SW 1271 (cell line): ENCODE results near the gene ADAMTS14.

Source experiments
- DNase-seq, 2 experiments: peaks; one replicate each; lab custom pipeline; 2025; lab: John Stamatoyannopoulos, UW

Gene ADAMTS14

DNA sequence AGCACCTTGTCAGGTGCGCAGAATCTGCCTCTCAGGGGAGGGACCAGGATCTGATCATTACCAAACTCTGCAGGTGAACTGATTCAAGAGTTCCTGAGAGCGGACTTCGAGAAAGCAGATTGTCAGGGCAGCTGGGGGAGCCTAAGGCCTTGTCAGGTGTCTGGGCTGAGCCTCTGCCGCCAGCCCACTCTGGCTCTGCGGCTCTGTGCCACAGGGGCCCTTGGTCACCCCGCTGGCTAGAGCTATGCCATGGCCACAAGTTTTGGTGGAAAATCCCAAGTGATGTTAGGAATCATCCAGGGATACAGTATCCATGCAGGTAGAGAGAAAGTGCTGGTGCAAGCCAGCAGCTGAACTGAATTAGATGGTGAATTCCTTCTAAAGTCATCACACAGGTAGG lies 4.2 kb downstream of the ADAMTS14 start:
- DNase-seq = no peak

GRCh38 chr10:70677016-70677415 lies 4.7 kb downstream of the ADAMTS14 start:
- DNase-seq = no peak

- DNase-seq = no peak
Observed at GRCh38 chr10:70677620-70678249, 5.4 kb downstream of the ADAMTS14 start.

DNA sequence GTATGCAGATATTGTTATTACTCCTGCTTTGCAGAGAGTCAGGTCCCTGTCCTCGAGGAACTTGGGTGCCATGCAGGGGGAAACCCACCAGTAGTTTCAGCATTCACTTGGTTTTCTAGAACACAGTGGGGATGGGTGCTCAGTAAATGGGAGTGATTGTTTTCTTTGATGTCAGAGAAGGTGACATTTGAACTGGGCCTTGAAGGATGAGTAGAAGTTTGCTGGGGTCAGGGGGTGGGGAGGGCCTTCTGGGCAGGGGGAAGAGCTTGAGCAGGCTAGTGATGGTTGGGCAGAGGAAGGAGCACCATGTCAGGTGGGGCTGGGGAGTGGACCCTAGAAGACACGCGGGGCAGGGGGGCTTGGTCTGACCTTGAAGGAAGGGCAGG lies 5.9 kb downstream of the ADAMTS14 start:
- no peak for DNase-seq

GRCh38 chr10:70678757-70679489 lies 6.6 kb downstream of the ADAMTS14 start:
- no peak for DNase-seq

GRCh38 chr10:70679498-70679897 lies 7.2 kb downstream of the ADAMTS14 start:
- no peak for DNase-seq

DNA sequence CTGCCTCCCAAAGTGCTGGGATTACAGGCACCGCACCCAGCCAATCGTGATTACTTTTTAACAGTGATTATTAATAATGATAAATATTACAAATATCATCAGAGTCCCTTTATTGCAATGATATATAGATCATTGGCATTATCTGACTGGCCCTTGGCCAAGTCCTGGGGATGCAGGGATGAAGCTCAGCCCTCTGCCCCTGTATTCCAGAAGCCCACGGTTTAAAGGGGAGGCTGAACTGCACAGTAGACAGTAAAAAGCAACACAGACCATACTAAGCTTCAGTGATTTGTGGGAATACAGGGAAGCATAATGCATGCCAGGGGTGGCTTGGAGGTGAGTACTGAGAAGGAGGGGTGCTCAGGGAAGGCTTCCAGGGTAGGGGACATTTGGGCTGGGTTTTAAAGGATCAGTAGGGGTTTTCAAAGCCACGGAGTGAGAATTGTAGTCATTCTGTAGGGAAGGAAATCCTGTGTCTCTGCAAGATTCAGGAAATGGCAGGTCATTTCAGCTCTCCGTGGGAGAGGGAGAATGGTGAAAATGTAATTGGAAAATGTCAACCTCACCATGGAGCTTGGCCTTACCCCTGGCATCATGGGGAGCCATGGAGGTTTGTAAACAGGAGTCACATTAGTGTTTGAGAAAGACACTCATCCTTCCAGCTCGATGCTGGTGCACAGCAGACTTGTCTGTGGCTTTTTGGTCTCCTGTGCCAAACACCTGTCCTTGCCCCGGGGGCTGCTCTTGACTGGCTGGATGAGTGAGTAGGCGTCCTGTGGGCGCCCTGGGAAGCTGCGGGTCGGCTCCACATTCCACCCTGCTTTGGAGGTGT lies 8.8 kb downstream of the ADAMTS14 start:
- no peak for DNase-seq

- no peak for DNase-seq
Observed at GRCh38 chr10:70681731-70682005, 9.4 kb downstream of the ADAMTS14 start.

- DNase-seq = no peak
Observed at GRCh38 chr10:70682920-70683600, 10.8 kb downstream of the ADAMTS14 start.

DNA sequence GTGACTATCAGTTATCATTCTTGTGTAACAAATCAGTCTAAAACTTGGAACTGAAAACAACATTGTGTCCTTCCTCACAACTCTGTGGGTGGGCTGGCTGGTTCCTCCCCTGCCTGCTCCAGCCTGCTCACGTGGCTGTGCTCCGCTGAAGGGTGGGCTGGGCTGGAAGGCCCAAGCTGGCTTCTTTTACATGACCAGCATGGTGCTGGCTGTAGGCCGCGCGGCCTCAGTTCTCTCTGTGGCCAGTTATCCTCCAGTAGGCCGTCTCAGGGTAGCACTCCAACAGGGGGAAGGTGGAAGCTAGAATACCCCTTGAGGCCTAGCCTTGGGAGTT lies 11.3 kb downstream of the ADAMTS14 start:
- no peak for DNase-seq

DNA sequence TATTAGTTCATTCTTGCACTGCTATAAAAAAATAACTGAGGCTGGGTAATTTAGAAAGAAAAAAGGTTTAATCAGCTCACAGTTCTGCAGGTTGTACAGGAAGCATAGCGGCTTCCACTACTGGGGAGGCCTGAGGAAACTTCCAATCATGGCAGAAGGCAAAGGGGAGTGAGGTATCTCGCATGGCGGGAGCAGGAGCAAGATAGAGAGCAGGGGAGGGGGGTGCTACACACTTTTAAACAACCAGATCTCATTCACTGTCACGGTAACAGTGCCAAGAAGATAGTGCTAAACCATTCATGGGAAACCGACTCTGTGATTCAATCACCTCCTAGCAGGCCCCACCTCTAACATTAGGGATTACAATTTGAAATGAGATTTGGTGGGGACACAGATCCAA lies 11.6 kb downstream of the ADAMTS14 start:
- DNase-seq = no peak

DNA sequence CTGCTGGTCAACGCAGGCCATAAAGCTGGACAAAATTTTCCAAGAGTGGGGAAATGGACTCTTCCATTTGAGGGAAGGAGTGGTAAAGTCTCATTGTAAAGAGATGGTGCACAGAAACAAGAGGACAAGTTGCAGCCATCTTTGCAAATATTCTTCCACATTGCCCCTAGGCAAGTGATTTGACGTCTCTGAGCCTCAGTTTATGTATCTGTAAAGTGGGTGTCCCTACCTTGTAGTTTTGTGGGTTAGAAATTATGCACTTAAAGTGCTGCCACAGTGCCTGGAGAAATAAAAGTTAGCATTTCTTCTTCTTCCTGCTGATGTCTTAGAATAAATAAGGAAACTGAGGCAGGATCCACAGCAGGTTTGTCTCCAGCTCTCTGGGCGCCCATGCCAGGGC lies 12.1 kb downstream of the ADAMTS14 start:
- no peak for DNase-seq

- no peak for DNase-seq
Observed at GRCh38 chr10:70684839-70685454, 12.6 kb downstream of the ADAMTS14 start.

- DNase-seq = no peak
Observed at GRCh38 chr10:70685455-70685911, 13.2 kb downstream of the ADAMTS14 start.

DNA sequence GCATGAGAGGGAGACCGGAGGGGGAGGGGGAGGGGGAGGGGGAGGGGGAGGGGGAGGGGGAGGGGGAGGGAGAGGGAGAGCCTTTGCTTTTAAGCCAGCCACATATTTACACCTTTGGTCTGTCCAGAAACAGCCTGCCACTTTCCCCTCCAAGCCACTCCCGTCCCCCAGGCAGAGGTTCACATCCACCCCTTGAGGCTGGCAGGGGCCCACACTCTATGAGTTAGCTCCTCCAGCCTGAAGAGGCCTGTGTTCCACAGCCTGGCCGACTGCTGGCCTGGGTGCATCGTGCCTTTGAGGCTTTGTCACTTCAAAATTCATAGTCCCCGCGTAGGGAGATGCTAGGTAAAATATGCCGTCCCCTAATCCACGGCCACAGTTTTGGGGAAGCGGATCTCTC lies 16.5 kb downstream of the ADAMTS14 start:
- no peak for DNase-seq

GRCh38 chr10:70689661-70690060 lies 17.4 kb downstream of the ADAMTS14 start:
- no peak for DNase-seq

- DNase-seq = no peak
Observed at GRCh38 chr10:70690589-70690988, 18.3 kb downstream of the ADAMTS14 start.

DNA sequence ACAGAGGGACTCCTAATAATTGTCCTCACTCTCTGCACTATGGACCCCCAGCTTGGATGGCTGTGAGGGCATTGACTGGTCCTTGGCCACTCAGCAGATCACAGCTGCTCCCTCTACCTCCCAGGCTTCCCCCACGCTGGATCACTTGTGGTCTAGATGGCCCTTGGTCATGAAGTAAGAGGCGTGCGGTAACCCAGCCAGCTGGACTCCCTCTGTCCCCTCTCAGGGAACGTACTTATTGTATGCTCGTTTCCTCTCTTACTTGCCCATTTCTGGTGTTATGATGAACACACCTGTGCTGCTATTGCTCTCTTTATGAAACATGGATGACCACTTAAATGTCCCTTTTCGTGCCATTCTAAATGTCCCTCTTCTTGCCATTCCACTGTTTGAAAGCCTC lies 19.3 kb downstream of the ADAMTS14 start:
- no peak for DNase-seq

DNA sequence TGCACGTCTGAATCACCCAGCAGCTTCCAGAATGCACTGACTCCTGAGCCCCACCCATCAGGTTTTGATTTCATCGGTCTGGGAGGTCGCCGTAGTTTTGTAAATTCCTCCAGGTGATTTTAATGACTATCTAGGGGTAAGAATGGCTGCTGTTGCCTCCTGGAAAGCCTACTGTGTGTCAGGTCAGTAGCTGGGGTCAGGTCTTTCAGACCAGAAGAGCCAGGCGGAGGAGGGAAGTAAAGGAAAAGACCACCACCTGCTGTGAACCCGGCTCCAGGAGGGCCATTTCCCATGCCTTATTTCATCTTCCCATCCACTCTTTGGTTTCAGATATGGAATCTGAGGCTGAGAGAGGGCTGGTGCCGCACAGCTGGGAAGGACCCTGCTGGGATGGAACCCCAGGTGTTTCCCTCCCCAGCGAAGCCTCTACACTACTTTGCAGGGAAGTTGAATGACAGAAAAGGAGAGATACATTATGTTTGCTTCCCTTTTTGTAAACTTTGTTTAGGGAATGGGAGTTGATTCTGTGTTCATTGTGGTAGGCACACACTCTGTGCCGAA lies 19.8 kb downstream of the ADAMTS14 start:
- no peak for DNase-seq

DNA sequence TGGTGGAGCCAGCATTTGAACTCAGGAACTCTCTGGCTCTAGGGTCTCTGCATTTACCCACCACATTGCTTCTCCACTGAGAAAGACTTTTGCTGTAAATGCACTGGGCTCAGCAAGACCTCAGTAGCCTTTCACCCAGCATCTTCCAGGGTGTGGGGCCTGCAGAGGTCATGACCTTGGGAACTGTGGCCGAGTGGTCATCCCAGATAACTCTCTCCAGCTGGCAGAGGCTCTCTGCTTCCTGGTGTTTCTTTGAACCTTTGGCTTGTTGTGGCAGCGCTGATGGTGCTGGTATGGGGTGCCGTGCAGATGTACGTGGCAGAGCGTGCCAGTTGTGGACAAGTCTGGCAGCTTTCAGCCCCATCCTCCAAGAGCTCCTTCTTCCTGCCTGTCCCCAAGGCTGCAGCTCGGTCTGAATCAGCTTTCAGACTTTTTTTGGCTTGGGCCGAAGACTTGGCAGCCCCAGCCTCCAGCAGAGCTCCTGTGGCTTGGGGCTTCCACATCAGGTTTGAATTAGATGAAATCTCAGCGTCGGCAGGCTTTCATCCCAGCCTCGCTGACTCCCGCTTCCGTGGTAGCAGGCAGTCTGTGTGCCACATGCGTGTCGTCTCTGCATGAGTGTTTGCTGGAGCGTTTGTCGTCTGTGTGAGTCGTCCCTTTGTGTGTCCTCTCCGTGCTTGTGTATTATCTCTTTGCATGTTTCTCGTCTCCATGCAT lies 21.5 kb downstream of the ADAMTS14 start:
- no peak for DNase-seq

GRCh38 chr10:70694418-70695141 lies 22.3 kb downstream of the ADAMTS14 start:
- no peak for DNase-seq
